ENCODE measurements around the gene P3H4. TPM values are rescaled to one million over a fixed set of nuclear protein-coding genes. Genes with fewer than 3 reads are reported as not detected.
"Not testable (repeated sequence)": the region's sequence is repeated elsewhere in the genome, so short reads cannot be mapped to it uniquely, and the experiment has no call there.

The P3H4 gene
- total and polyA plus RNA-seq, 7 experiments from 2014 or later: 3.5 to 7.0 (median 5.3) TPM

DNA sequence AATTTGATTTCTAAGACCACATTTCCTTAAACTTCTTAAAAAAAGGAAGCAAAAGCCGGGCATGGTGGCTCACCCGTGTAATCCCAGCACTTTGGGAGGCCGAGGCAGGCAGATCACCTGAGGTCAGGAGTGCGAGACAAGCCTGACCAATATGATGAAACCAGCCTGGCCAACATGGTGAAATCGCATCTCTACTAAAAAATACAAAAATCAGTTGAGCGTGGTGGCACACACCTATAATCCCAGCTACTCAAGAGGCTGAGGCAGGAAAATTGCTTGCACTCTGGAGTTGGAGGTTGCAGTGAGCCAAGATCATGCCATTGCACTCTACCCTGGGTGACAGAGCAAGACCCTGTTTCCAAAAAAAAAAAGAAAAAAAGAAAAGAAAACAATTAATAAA lies 29.0 kb upstream of the P3H4 start:
- H3K36me3 ChIP-seq (ENCODE audit: control insufficient read depth in 2 of 3, insufficient read depth in 3 of 3, low read length in 3 of 3); H3K27me3 ChIP-seq (ENCODE audit: control insufficient read depth in 2 of 2, insufficient read depth in 2 of 2, low read length in 2 of 2); DNase-seq; H3K27ac Mint-ChIP-seq; intact Hi-C loops (cut with micrococcal nuclease); H3K27me3 Mint-ChIP-seq; H3K4me1 Mint-ChIP-seq; H3K27ac ChIP-seq (ENCODE audit: low read depth, low read length); H3K9me3 Mint-ChIP-seq; H3K9me3 ChIP-seq (ENCODE audit: control insufficient read depth in 2 of 3, low read length in 3 of 3); ATAC-seq; H3K4me3 Mint-ChIP-seq; CTCF ChIA-PET; H3K36me3 Mint-ChIP-seq; H3K4me3 ChIP-seq (ENCODE audit: low read length); POLR2A ChIA-PET; H3K4me1 ChIP-seq (ENCODE audit: control insufficient read depth in 2 of 2, insufficient read depth in 2 of 2, low read length in 2 of 2): not testable (repeated sequence)

DNA sequence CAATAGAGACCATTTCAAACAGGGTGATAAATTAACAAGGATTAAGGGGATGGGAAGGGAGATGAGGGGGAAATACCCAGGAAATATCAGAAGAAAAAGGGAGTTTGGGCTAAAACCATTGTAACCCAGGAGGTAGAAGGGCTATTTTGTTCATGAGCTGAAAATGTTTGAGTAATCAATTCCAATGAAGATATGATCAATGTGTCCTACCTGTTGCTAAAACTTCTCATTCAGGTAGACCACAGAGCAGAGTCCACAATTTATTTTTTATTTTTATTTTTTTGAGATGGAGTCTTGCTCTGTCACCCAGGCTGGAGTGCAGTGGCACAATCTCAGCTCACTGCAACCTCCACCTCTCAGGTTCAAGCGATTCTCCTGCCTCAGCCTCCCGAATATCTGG lies 27.7 kb upstream of the P3H4 start:
- H3K4me1 ChIP-seq (ENCODE audit: control insufficient read depth in 2 of 2, insufficient read depth in 2 of 2, low read length in 2 of 2): peaks cover 9 to 14% of the 10 kb centered on the region in 2 donors
- DNase-seq; H3K36me3 Mint-ChIP-seq; H3K9me3 Mint-ChIP-seq; H3K27me3 ChIP-seq (ENCODE audit: control insufficient read depth in 2 of 2, insufficient read depth in 2 of 2, low read length in 2 of 2); H3K9me3 ChIP-seq (ENCODE audit: control insufficient read depth in 2 of 3, low read length in 3 of 3); H3K27me3 Mint-ChIP-seq; H3K27ac Mint-ChIP-seq; H3K27ac ChIP-seq (ENCODE audit: low read depth, low read length); H3K4me3 ChIP-seq (ENCODE audit: low read length); ATAC-seq; intact Hi-C loops (cut with micrococcal nuclease); H3K36me3 ChIP-seq (ENCODE audit: control insufficient read depth in 2 of 3, insufficient read depth in 3 of 3, low read length in 3 of 3); H3K4me3 Mint-ChIP-seq: not testable (repeated sequence)
- H3K4me1 Mint-ChIP-seq: peaks cover 10 to 20% (median 14%) of the 10 kb centered on the region in 7 donors
- CTCF ChIA-PET: interaction anchor here (0.8 kb wide), 1 partner anchor 10 kb away, joined by 4 read pairs; no protein-coding TSS in a partner anchor
- POLR2A ChIA-PET: interaction anchor here (0.6 to 0.7 kb wide), 2 partner anchors 127 to 594 kb away, joined by 3 to 4 read pairs; partner anchors contain the start of gene CNP

DNA sequence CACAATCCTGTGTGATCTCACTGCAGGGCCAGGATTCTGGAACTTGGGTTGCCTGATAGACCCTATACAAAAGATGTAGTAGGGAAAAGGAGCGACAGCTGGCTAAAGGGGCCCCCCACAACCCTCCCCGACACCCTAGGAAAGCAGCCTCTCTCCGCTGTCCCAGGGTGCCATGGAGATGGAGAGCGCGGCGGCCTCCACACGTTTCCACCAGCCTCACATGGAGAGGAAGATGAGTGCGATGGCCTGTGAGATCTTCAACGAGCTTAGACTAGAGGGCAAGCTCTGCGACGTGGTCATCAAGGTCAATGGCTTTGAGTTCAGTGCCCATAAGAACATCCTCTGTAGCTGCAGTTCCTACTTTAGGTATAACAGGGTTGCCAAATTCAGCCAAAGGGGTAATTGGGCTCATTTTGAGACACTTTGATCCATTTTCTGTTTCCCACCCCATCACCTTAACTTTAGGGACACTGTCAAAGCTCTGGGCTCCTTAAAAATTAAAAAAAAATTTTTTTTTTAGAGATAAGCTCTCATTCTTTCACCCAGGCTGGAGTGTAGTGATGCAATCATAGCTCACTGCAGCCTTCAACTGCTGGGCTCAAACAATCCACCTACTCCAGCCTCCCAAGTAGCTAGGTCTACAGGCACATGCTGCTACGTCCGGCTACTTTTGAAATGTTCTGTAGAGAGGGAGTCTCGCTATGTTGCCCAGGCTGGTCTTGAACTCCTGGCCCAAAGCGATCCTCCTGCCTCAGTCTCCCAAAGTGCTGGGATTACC lies 26.2 kb upstream of the P3H4 start, which contains the start of gene KLHL10:
TSS of gene KLHL10 (plus strand) at position 65 of the 778 bp plus-strand sequence. CDS start at position 173, 108 bp downstream.
- ATAC-seq (no peak), DNase-seq (no peak)
- peak within 1 kb of the TSS; percentile 77 to 92 (median 86) for H3K4me3 Mint-ChIP-seq
- intact Hi-C loops (cut with micrococcal nuclease): no loop called here
- peak within 1 kb of the TSS; percentile 67 to 92 (median 83) for H3K27ac Mint-ChIP-seq
- peaks cover 10 to 21% (median 16%) of the 10 kb centered on the region in 7 donors for H3K4me1 Mint-ChIP-seq
- Histone ChIP-seq H3K9me3 (ENCODE audit: control insufficient read depth in 2 of 3, low read length in 3 of 3) (no peaks in the 10 kb centered on the region), H3K27ac (ENCODE audit: low read depth, low read length) (peak within 1 kb of the TSS; percentile 81), H3K36me3 (ENCODE audit: control insufficient read depth in 2 of 3, insufficient read depth in 3 of 3, low read length in 3 of 3) (no peaks in the 10 kb centered on the region), H3K27me3 (ENCODE audit: control insufficient read depth in 2 of 2, insufficient read depth in 2 of 2, low read length in 2 of 2) (no peaks in the 10 kb centered on the region), H3K4me3 (ENCODE audit: low read length) (peak within 1 kb of the TSS; percentile 62), H3K4me1 (ENCODE audit: control insufficient read depth in 2 of 2, insufficient read depth in 2 of 2, low read length in 2 of 2) (peaks cover 9 to 14% of the 10 kb centered on the region in 2 donors)
- H3K27me3 Mint-ChIP-seq: peaks cover 0 to 4% (median 0%) of the 10 kb centered on the region in 5 donors
- no peaks in the 10 kb centered on the region for H3K9me3 Mint-ChIP-seq
- ChIA-PET POLR2A (interaction anchor here (0.6 to 3.7 kb wide), 2 partner anchors 26 to 880 kb away, joined by 3 to 17 read pairs; partner anchors contain the start of gene KLHL11), CTCF (no interaction called here)
- peaks cover 0 to 5% (median 0%) of the 10 kb centered on the region in 5 donors for H3K36me3 Mint-ChIP-seq

DNA sequence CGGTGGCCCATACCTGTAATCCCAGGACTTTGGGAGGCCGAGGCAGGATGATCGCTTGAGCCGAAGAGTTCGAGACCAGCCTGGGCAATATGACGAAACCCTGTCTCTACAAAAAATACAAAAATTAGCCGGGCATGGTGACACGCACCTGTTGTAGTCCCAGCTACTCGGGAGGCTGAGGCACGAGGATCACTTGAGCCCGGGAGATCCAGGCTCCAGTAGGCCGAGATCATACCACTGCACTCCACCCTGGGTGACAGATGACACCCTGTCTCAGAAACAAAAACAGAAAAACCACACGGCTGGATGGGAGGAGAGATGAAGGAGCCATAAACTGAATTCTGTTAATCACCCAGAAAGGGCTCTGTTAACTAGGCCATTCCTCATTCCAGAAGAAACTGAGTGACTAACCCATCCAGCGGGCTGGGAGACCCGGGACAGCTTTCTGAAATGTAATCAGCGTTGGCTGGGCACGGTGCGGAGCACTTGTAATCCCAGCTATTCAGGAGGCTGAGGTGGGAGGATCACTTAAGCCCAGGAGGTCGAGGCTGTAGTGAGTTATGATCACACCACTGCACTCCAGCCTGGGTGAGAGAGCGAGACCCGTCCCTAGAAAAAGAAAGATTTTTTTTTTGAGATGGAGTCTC lies 24.9 kb upstream of the P3H4 start:
- intact Hi-C loops (cut with micrococcal nuclease): loop anchor here (1.0 kb wide), 2 partner anchors 25 to 29 kb away; partner anchors contain the start of genes KLHL11 (in 2 of the 2) and P3H4 (in 1 of the 2)

DNA sequence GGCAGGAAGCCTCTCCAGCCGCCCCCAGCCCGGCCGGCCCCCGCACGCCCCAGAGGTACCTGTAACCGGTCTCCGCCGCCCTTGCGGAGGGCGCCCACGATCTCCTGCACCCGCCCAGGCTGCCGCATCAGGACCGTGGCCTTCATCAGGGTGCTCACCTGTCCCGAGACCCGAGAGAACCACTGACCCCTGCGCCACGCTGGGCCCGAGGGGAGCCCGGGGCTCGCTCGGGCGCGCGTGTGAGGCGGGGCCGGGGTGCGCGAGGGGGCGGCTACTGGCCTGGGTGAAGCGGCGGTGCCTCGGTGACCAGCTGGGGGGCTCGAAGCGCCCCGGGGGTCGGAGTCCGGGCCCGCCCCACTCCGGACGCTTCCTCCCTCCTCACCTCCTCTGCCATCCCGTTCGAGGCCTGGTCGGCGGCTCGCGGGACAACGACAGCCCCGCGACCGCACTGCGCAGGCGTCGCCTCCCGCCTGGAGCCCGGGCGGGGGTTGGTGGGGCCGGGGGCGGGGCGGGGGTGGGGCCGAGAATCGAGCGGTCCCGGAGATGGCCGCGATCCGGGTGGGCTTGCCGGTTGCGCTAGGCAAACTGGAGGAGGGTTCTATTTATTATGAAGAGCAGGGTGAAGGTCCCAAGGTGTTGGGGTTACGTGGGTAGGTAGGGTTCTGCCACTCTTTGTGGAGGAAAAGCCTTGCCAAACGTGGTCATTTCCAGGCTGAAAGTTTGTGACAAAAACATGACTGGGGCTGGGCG lies 24.2 kb upstream of the P3H4 start, which contains the start of gene NT5C3B:
TSS of gene NT5C3B (minus strand) at position 433 of the 750 bp plus-strand sequence. CDS start at position 394, 39 bp downstream.
- ChIA-PET POLR2A (interaction anchor here (1.0 to 3.7 kb wide), 2 partner anchors 18 to 28 kb away, joined by 4 to 17 read pairs; partner anchors contain the start of gene KLHL11), CTCF (no interaction called here)
- intact Hi-C loops (cut with micrococcal nuclease): loop anchor here (1.0 kb wide), 2 partner anchors 25 to 29 kb away; partner anchors contain the start of genes KLHL11 (in 2 of the 2) and P3H4 (in 1 of the 2)
- peak within 1 kb of the TSS; percentile 75 to 92 (median 86) for H3K27ac Mint-ChIP-seq
- H3K4me3 Mint-ChIP-seq: peak within 1 kb of the TSS; percentile 77 to 92 (median 89)
- Histone ChIP-seq H3K4me3 (ENCODE audit: low read length) (peak within 1 kb of the TSS; percentile 62), H3K27me3 (ENCODE audit: control insufficient read depth in 2 of 2, insufficient read depth in 2 of 2, low read length in 2 of 2) (no peaks in the 10 kb centered on the region), H3K27ac (ENCODE audit: low read depth, low read length) (peak within 1 kb of the TSS; percentile 81), H3K9me3 (ENCODE audit: control insufficient read depth in 2 of 3, low read length in 3 of 3) (no peaks in the 10 kb centered on the region), H3K4me1 (ENCODE audit: control insufficient read depth in 2 of 2, insufficient read depth in 2 of 2, low read length in 2 of 2) (peaks cover 9 to 14% of the 10 kb centered on the region in 2 donors), H3K36me3 (ENCODE audit: control insufficient read depth in 2 of 3, insufficient read depth in 3 of 3, low read length in 3 of 3) (peaks cover 0 to 7% (median 0%) of the 10 kb centered on the region in 3 experiments)
- H3K27me3 Mint-ChIP-seq: peaks cover 0 to 4% (median 0%) of the 10 kb centered on the region in 5 donors
- no peaks in the 10 kb centered on the region for H3K9me3 Mint-ChIP-seq
- H3K36me3 Mint-ChIP-seq: peaks cover 0 to 13% (median 0%) of the 10 kb centered on the region in 5 donors
- peak; percentile 20 to 66 (median 49) for DNase-seq
- peaks cover 10 to 21% (median 16%) of the 10 kb centered on the region in 7 donors for H3K4me1 Mint-ChIP-seq
- peak; percentile 93 for ATAC-seq

More for the DNA sequence above, 24.9 kb upstream of the P3H4 start:
- no peaks in the 10 kb centered on the region for H3K9me3 ChIP-seq (ENCODE audit: control insufficient read depth in 2 of 3, low read length in 3 of 3)
- H3K27ac Mint-ChIP-seq: peak overlapping the region; percentile 67 to 92 (median 83)
- H3K27me3 Mint-ChIP-seq: peaks cover 0 to 4% (median 0%) of the 10 kb centered on the region in 5 donors
- peak overlapping the region; percentile 62 for H3K4me3 ChIP-seq (ENCODE audit: low read length)
- H3K4me3 Mint-ChIP-seq: peak overlapping the region; percentile 77 to 92 (median 86)
- H3K27ac ChIP-seq (ENCODE audit: low read depth, low read length): peak overlapping the region; percentile 81
- POLR2A ChIA-PET: interaction anchor here (0.6 to 3.7 kb wide), 5 partner anchors 18 to 1187 kb away, joined by 3 to 17 read pairs (median 4); partner anchors contain the start of gene KLHL11
- ATAC-seq: no peak
- peaks cover 0 to 9% (median 0%) of the 10 kb centered on the region in 5 donors for H3K36me3 Mint-ChIP-seq
- H3K9me3 Mint-ChIP-seq: no peaks in the 10 kb centered on the region
- no peaks in the 10 kb centered on the region for H3K36me3 ChIP-seq (ENCODE audit: control insufficient read depth in 2 of 3, insufficient read depth in 3 of 3, low read length in 3 of 3)
- CTCF ChIA-PET: no interaction called here
- H3K27me3 ChIP-seq (ENCODE audit: control insufficient read depth in 2 of 2, insufficient read depth in 2 of 2, low read length in 2 of 2): no peaks in the 10 kb centered on the region
- H3K4me1 Mint-ChIP-seq: peaks cover 10 to 21% (median 16%) of the 10 kb centered on the region in 7 donors
- peak in 1 of 9 donors; percentile 3 for DNase-seq
- H3K4me1 ChIP-seq (ENCODE audit: control insufficient read depth in 2 of 2, insufficient read depth in 2 of 2, low read length in 2 of 2): peaks cover 9 to 14% of the 10 kb centered on the region in 2 donors

All from naive thymus-derived CD4-positive, alpha-beta T cell (primary cell).